Kidney (tissue), 14 donors: ENCODE measurements around the gene P3H3. TPM values are rescaled to one million over a fixed set of nuclear protein-coding genes. Genes with fewer than 3 reads are reported as not detected.

Experiments used
- DNase-seq, 5 donors: peaks; one replicate each; pipeline ENCODE4 v3.0.0-alpha.2; 2013 to 2020
- FAIRE-seq: peaks from 2 replicates; lab custom pipeline; 2012; peaks lifted over from hg19 to GRCh38; lab: Jason Lieb, UNC
- H3K27ac ChIP-seq, 2 donors: one replicate each; pipeline ENCODE4 v1.7.0; 2013; ENCODE audit warnings: low read depth in 2 of 2, low read length in 2 of 2, inconsistent platforms in 1 of 2
- H3K27me3 ChIP-seq: one replicate; pipeline ENCODE4 v1.7.1; 2013; ENCODE audit warnings: low read length, inconsistent platforms; ENCODE audit not compliant: control insufficient read depth, insufficient read depth
- H3K36me3 ChIP-seq, 3 donors: one replicate each; pipeline versions ENCODE4 v1.7.0 to v1.7.1; 2013; ENCODE audit warnings: low read length in 3 of 3, control low read depth in 1 of 3, inconsistent platforms in 1 of 3; ENCODE audit not compliant: insufficient read depth in 3 of 3, control insufficient read depth in 2 of 3
- H3K4me1 ChIP-seq, 3 donors: one replicate each; pipeline versions ENCODE4 v1.7.0 to v1.7.1; 2013; ENCODE audit warnings: low read length in 3 of 3, inconsistent platforms in 1 of 3, low read depth in 1 of 3; ENCODE audit not compliant: control insufficient read depth in 2 of 3, insufficient read depth in 2 of 3
- H3K4me3 ChIP-seq, 3 donors: one replicate each; pipeline versions ENCODE4 v1.7.0 to v1.8.1; 2013; ENCODE audit warnings: low read length in 3 of 3, control low read depth in 1 of 3, inconsistent platforms in 1 of 3
- H3K9ac ChIP-seq, 3 donors: one replicate each; pipeline versions ENCODE4 v1.7.0 to v1.7.1; 2013; ENCODE audit warnings: low read length in 3 of 3, control low read depth in 1 of 3, inconsistent platforms in 1 of 3
- H3K9me3 ChIP-seq, 3 donors: one replicate each; pipeline versions ENCODE4 v1.7.0 to v1.7.1; 2013; ENCODE audit warnings: low read length in 3 of 3, control low read depth in 1 of 3, inconsistent platforms in 1 of 3; ENCODE audit not compliant: control insufficient read depth in 2 of 3, insufficient read depth in 1 of 3
- CTCF ChIP-seq: IDR thresholded peaks from 3 replicates; pipeline ENCODE4 v1.5.1; 2012; ENCODE audit warnings: mild to moderate bottlenecking, moderate library complexity, borderline replicate concordance; ENCODE audit not compliant: insufficient read depth; ENCODE audit errors: extremely low read depth
- intact Hi-C: fragments of 100-400 bp; cut with DNase I; formaldehyde crosslinking; loops from one replicate; pipeline ENCODE4 v1.11.1; 2022
- polyA plus RNA-seq: library from polyadenylated mRNA; stranded (reverse); fragments of 350-450 nt; fragmentation: Illumina TruSeq; extraction: RNeasy Lipid Tissue Mini Kit (QIAGEN cat#74804); gene quantifications from one replicate; pipeline ENCODE4 v1.2.3, GENCODE V29; 2014; ENCODE audit warnings: low read depth, low replicate concordance; ENCODE audit not compliant: insufficient read depth
- total RNA-seq: library from RNA; stranded (reverse); fragmentation: NEBNext Ultra II Directional; extraction: Animal tissue kit (Norgen Biotek cat#: 25700); gene quantifications from one replicate; pipeline ENCODE4 v1.2.1, GENCODE V29; 2021
- donor health status: control.
- donor health status: control.
- donor health status: control.
- donor health status: control.
- donor health status: control.
- donor health status: DM: yes; HTN: yes; CAD: no.
- donor health status: Normal renal cell carcinoma (clear cell type).

P3H3 gene
- total and polyA plus RNA-seq, 2 donors from 2014 or later = 17.0 to 18.5 TPM

- peaks cover 9 to 32% (median 22%) of the 10 kb centered on the region in 3 donors for H3K36me3 ChIP-seq
- FAIRE-seq = no peak
- no peak overlapping the region for H3K27ac ChIP-seq
- H3K9ac ChIP-seq = no peak overlapping the region
- no peaks in the 10 kb centered on the region for H3K27me3 ChIP-seq
- no peak overlapping the region for H3K4me3 ChIP-seq
- intact Hi-C loops = no loop called here
- H3K4me1 ChIP-seq = peaks cover 0 to 11% (median 6%) of the 10 kb centered on the region in 3 donors
- no peak for TF ChIP-seq CTCF
- H3K9me3 ChIP-seq = no peaks in the 10 kb centered on the region
- DNase-seq = peak in 1 of 5 donors; percentile 7
Measured at GRCh38 chr12:6854036-6854435, 25.8 kb downstream of the P3H3 start.

GRCh38 chr12:6855322-6855721, 27.1 kb downstream of the P3H3 start:
- Histone ChIP-seq H3K9me3 (no peaks in the 10 kb centered on the region), H3K4me3 (no peak overlapping the region), H3K36me3 (peaks cover 9 to 40% (median 28%) of the 10 kb centered on the region in 3 donors), H3K9ac (no peak overlapping the region), H3K4me1 (peaks cover 0 to 11% (median 6%) of the 10 kb centered on the region in 3 donors), H3K27me3 (no peaks in the 10 kb centered on the region), H3K27ac (no peak overlapping the region)
- TF ChIP-seq CTCF = no peak
- intact Hi-C loops = no loop called here
- DNase-seq (peak in 1 of 5 donors; percentile 47), FAIRE-seq (no peak)

DNA sequence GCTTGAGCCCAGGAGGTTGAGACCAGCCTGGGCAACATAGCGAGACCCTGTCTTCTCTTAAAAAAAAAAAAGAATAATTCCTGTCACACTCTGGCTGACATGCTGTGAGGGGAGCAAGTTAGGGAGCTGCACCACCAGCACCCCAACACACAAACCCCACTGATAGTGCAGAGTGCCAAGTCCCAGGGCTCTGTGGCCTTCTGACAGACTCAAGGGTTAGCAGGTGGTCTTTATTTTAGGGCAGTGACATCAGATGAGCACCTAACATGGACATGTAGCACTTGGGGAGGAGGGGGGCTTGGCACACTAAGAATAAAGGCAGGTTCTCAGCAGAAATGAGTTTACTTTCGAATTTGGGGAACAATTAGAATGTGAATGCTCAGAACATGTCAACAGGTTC, 30.6 kb downstream of the P3H3 start:
- H3K9ac ChIP-seq = no peak overlapping the region
- H3K4me1 ChIP-seq = no peaks in the 10 kb centered on the region
- H3K27me3 ChIP-seq = no peaks in the 10 kb centered on the region
- no peak overlapping the region for H3K27ac ChIP-seq
- no peak for TF ChIP-seq CTCF
- FAIRE-seq (no peak), DNase-seq (peak in 1 of 5 donors; percentile 12)
- H3K36me3 ChIP-seq = peaks cover 12 to 71% (median 49%) of the 10 kb centered on the region in 3 donors
- no peak overlapping the region for H3K4me3 ChIP-seq
- intact Hi-C loops = no loop called here
- no peaks in the 10 kb centered on the region for H3K9me3 ChIP-seq

DNA sequence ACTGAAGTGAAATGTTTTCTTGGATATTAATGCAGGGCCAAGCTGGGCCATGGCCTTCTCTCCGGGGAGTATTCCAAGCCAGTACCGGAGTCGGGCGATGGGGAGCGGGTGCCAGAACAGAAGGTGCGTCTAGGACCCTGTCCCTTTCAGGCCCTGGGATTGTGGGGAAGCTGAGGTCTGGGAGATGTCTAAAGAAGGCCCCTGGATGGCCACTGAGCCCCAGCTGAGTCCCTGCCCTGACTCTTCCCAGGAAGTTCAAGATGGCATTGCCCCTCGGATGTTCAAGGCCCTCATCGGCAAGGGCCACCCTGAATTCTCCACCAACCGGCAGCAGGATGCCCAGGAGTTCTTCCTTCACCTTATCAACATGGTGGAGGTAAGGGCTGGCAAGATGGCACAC, 31.9 kb downstream of the P3H3 start:
- Histone ChIP-seq H3K4me1 (no peaks in the 10 kb centered on the region), H3K36me3 (peaks cover 12 to 77% (median 46%) of the 10 kb centered on the region in 3 donors), H3K27ac (no peak overlapping the region), H3K9me3 (no peaks in the 10 kb centered on the region), H3K4me3 (no peak overlapping the region), H3K9ac (no peak overlapping the region), H3K27me3 (no peaks in the 10 kb centered on the region)
- intact Hi-C loops = no loop called here
- FAIRE-seq (no peak), DNase-seq (peak in 1 of 5 donors; percentile 55)
- no peak for TF ChIP-seq CTCF
